GM23338 (cell line): ENCODE results near the gene TEKT5.

Source experiments
- CREB1 ChIP-seq: fragments of 250-450 bp; sonication (Bioruptor Pico); IDR thresholded peaks from 2 replicates; pipeline ENCODE4 v1.5.0; 2020; ENCODE audit warnings: low read depth, mild to moderate bottlenecking, moderate library complexity
- EZH2 ChIP-seq: fragments of 200-600 bp; sonication (generic); IDR thresholded peaks from one replicate; pipeline ENCODE4 v1.8.0; 2017; ENCODE audit warnings: antibody characterized with exemption, mild to moderate bottlenecking, low read depth; ENCODE audit not compliant: unreplicated experiment
- EZH2phosphoT487 ChIP-seq: fragments of 200-600 bp; sonication (generic); IDR thresholded peaks from one replicate; pipeline ENCODE4 v1.8.1; 2018; ENCODE audit warnings: antibody characterized with exemption; ENCODE audit not compliant: unreplicated experiment
- JUNB ChIP-seq: IDR thresholded peaks from one replicate; pipeline ENCODE4 v1.6.1; 2016; ENCODE audit warnings: antibody characterized with exemption; ENCODE audit not compliant: unreplicated experiment
- NANOG ChIP-seq: IDR thresholded peaks from 2 replicates; pipeline ENCODE4 v1.6.1; 2016; ENCODE audit warnings: antibody characterized with exemption, borderline replicate concordance
- POLR2AphosphoS5 ChIP-seq: IDR thresholded peaks from 2 replicates; pipeline ENCODE4 v1.6.1; 2016; ENCODE audit warnings: antibody characterized with exemption, low read depth
- ZNF114 ChIP-seq: fragments of 250-450 bp; sonication (Bioruptor Pico); IDR thresholded peaks from 2 replicates; pipeline ENCODE4 v1.5.0; 2020; ENCODE audit warnings: mild to moderate bottlenecking, moderate library complexity
- ZNF331 ChIP-seq: fragments of 250-450 bp; sonication (Bioruptor Pico); IDR thresholded peaks from 2 replicates; pipeline ENCODE4 v1.5.0; 2020; ENCODE audit warnings: low read depth, mild to moderate bottlenecking, moderate library complexity
- TF ChIP-seq, protein P1 (sequence below), 2 experiments: fragments of 200-600 bp in 1 of 2; sonication (generic) in 1 of 2; conservative IDR thresholded peaks; 2 replicates each; pipeline versions ENCODE4 v1.5.1 to v1.6.1; 2016 to 2017; ENCODE audit warnings: antibody characterized with exemption in 2 of 2, low read depth in 2 of 2, mild to moderate bottlenecking in 2 of 2, moderate library complexity in 1 of 2
- TF ChIP-seq, protein P2 (sequence below): fragments of 250-450 bp; sonication (Bioruptor Pico); IDR thresholded peaks from 2 replicates; pipeline ENCODE4 v1.5.0; 2020; ENCODE audit warnings: mild to moderate bottlenecking, moderate library complexity
- TF ChIP-seq, protein P3 (sequence below): IDR thresholded peaks from one replicate; pipeline ENCODE4 v1.6.1; 2018; ENCODE audit warnings: antibody characterized with exemption; ENCODE audit not compliant: unreplicated experiment

DNA sequence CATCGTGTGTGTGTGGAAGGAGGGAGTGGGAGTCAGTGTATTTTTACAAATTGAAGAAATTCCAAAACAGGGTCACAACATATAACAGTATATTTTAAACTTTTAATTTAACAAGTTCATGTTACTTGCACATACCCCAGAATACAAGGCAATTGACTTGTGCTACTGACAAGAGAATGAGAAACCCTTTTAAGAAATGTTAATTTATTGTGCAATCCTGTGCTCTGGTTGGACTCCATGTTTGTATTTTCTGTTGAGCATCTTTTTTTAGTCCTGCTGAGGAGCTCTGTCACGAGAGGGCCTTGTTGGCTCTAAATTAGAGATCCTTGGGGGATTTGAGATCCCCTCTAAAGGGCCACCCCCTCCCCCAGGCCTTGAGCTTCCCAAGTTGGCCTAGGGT lies 113.2 kb downstream of the TEKT5 start:
- TF ChIP-seq, protein P1, sequence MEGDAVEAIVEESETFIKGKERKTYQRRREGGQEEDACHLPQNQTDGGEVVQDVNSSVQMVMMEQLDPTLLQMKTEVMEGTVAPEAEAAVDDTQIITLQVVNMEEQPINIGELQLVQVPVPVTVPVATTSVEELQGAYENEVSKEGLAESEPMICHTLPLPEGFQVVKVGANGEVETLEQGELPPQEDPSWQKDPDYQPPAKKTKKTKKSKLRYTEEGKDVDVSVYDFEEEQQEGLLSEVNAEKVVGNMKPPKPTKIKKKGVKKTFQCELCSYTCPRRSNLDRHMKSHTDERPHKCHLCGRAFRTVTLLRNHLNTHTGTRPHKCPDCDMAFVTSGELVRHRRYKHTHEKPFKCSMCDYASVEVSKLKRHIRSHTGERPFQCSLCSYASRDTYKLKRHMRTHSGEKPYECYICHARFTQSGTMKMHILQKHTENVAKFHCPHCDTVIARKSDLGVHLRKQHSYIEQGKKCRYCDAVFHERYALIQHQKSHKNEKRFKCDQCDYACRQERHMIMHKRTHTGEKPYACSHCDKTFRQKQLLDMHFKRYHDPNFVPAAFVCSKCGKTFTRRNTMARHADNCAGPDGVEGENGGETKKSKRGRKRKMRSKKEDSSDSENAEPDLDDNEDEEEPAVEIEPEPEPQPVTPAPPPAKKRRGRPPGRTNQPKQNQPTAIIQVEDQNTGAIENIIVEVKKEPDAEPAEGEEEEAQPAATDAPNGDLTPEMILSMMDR (conservative IDR thresholded peaks at IDR 0.05; ENCODE audit: low read depth in 2 of 2), result no peak
- no peak for TF ChIP-seq CREB1 (CRISPR knock-in tag)
- TF ChIP-seq EZH2phosphoT487, result no peak
- TF ChIP-seq NANOG, result no peak
- TF ChIP-seq ZNF331, result no peak
- TF ChIP-seq, protein P2, sequence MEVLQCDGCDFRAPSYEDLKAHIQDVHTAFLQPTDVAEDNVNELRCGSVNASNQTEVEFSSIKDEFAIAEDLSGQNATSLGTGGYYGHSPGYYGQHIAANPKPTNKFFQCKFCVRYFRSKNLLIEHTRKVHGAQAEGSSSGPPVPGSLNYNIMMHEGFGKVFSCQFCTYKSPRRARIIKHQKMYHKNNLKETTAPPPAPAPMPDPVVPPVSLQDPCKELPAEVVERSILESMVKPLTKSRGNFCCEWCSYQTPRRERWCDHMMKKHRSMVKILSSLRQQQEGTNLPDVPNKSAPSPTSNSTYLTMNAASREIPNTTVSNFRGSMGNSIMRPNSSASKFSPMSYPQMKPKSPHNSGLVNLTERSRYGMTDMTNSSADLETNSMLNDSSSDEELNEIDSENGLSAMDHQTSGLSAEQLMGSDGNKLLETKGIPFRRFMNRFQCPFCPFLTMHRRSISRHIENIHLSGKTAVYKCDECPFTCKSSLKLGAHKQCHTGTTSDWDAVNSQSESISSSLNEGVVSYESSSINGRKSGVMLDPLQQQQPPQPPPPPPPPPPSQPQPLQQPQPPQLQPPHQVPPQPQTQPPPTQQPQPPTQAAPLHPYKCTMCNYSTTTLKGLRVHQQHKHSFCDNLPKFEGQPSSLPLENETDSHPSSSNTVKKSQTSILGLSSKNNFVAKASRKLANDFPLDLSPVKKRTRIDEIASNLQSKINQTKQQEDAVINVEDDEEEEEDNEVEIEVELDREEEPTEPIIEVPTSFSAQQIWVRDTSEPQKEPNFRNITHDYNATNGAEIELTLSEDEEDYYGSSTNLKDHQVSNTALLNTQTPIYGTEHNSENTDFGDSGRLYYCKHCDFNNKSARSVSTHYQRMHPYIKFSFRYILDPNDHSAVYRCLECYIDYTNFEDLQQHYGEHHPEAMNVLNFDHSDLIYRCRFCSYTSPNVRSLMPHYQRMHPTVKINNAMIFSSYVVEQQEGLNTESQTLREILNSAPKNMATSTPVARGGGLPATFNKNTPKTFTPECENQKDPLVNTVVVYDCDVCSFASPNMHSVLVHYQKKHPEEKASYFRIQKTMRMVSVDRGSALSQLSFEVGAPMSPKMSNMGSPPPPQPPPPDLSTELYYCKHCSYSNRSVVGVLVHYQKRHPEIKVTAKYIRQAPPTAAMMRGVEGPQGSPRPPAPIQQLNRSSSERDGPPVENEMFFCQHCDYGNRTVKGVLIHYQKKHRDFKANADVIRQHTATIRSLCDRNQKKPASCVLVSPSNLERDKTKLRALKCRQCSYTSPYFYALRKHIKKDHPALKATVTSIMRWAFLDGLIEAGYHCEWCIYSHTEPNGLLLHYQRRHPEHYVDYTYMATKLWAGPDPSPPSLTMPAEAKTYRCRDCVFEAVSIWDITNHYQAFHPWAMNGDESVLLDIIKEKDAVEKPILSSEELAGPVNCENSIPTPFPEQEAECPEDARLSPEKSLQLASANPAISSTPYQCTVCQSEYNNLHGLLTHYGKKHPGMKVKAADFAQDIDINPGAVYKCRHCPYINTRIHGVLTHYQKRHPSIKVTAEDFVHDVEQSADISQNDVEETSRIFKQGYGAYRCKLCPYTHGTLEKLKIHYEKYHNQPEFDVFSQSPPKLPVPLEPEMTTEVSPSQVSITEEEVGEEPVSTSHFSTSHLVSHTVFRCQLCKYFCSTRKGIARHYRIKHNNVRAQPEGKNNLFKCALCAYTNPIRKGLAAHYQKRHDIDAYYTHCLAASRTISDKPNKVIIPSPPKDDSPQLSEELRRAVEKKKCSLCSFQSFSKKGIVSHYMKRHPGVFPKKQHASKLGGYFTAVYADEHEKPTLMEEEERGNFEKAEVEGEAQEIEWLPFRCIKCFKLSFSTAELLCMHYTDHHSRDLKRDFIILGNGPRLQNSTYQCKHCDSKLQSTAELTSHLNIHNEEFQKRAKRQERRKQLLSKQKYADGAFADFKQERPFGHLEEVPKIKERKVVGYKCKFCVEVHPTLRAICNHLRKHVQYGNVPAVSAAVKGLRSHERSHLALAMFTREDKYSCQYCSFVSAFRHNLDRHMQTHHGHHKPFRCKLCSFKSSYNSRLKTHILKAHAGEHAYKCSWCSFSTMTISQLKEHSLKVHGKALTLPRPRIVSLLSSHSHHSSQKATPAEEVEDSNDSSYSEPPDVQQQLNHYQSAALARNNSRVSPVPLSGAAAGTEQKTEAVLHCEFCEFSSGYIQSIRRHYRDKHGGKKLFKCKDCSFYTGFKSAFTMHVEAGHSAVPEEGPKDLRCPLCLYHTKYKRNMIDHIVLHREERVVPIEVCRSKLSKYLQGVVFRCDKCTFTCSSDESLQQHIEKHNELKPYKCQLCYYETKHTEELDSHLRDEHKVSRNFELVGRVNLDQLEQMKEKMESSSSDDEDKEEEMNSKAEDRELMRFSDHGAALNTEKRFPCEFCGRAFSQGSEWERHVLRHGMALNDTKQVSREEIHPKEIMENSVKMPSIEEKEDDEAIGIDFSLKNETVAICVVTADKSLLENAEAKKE (CRISPR knock-in tag), result no peak
- no peak for TF ChIP-seq EZH2
- TF ChIP-seq, protein P3, sequence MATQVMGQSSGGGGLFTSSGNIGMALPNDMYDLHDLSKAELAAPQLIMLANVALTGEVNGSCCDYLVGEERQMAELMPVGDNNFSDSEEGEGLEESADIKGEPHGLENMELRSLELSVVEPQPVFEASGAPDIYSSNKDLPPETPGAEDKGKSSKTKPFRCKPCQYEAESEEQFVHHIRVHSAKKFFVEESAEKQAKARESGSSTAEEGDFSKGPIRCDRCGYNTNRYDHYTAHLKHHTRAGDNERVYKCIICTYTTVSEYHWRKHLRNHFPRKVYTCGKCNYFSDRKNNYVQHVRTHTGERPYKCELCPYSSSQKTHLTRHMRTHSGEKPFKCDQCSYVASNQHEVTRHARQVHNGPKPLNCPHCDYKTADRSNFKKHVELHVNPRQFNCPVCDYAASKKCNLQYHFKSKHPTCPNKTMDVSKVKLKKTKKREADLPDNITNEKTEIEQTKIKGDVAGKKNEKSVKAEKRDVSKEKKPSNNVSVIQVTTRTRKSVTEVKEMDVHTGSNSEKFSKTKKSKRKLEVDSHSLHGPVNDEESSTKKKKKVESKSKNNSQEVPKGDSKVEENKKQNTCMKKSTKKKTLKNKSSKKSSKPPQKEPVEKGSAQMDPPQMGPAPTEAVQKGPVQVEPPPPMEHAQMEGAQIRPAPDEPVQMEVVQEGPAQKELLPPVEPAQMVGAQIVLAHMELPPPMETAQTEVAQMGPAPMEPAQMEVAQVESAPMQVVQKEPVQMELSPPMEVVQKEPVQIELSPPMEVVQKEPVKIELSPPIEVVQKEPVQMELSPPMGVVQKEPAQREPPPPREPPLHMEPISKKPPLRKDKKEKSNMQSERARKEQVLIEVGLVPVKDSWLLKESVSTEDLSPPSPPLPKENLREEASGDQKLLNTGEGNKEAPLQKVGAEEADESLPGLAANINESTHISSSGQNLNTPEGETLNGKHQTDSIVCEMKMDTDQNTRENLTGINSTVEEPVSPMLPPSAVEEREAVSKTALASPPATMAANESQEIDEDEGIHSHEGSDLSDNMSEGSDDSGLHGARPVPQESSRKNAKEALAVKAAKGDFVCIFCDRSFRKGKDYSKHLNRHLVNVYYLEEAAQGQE, result no peak
- TF ChIP-seq POLR2AphosphoS5, result no peak
- TF ChIP-seq ZNF114 (CRISPR knock-in tag), result no peak
- no peak for TF ChIP-seq JUNB
